ENCODE data around the gene ASXL1. TPM values are rescaled to one million over a fixed set of nuclear protein-coding genes. Genes with fewer than 3 reads are reported as not detected.
A peak's percentile ranks its signal among the peaks of the same experiment; 100 is the strongest.

ASXL1 gene
- total and polyA plus RNA-seq, 10 donors, result 14.1 to 149 (median 96.8) TPM

DNA sequence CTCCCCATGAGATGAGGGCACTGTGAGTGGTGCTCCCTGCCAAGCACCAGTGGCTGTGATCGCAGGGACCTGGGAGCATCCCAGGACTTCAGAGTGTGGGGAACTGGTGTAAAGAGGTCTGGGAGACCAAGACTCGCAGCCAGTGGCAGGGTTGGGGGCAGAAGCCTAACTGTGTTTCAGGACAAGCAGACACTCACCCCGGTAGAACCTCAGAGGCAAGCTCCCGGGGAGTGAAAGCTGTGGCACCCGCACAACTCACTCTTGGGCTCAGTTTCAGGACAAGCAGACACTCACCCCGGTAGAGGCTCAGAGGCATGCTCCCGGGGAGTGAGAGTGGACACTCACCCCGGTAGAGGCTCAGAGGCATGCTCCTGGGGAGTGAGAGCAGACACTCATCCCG lies 112.8 kb downstream of the ASXL1 start:
- WGBS, 5 donors, result 72 to 81% (median 78%) methylated on average over 9 of the region's 9 CpGs
- intact Hi-C loops (cut with DNase I; ENCODE audit: low total_unique reads), result no loop called here
- no peak for DNase-seq

DNA sequence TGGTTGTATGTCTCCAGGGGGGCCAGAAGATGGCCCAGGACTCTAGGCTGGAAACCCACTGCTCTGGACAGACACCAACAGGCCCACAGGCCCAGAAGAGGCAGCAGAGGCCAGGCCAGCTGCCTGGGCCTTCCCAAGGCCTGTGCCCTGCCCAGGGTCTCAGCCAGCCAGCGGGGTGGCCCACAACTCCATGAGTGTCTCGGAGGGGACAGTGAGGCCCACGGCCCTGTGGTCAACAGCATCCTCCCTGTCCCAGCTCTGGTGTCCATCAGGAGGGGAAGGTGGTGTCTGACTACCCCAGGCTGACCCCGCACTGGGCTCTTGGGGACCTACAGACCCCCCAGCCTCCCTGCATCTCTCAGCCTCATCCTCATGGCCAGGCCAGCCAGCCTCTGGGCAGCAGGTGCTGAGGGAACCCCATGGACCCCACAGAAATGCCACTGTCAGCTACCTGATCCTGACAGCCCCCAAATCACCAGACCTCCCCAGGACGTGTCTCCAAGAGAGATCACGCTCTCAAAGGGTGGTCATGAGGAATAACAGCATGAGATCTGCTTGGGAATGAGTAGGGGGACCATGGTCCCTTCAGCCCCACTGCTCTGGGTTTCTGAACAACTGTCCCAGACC lies 114.6 kb downstream of the ASXL1 start:
- peak overlapping the region; percentile 43 to 87 (median 78) for H3K27ac ChIP-seq
- intact Hi-C loops (cut with DNase I; ENCODE audit: low total_unique reads), result no loop called here
- 81 to 94% (median 90%) methylated on average over 3 to 6 of the region's 6 CpGs for WGBS, 5 donors
- H3K36me3 ChIP-seq, result peaks cover 0 to 43% (median 5%) of the 10 kb centered on the region in 6 donors
- H3K4me1 ChIP-seq, result peaks cover 46 to 100% (median 91%) of the 10 kb centered on the region in 6 donors
- DNase-seq, result no peak
- H3K27me3 ChIP-seq (replicated peaks in 1 of 7), result no peaks in the 10 kb centered on the region
- TF ChIP-seq POLR2AphosphoS5 (IDR thresholded peaks at IDR 0.05) (no peak), POLR2A (IDR thresholded peaks at IDR 0.05) (no peak)
- TF ChIP-seq, protein P1, sequence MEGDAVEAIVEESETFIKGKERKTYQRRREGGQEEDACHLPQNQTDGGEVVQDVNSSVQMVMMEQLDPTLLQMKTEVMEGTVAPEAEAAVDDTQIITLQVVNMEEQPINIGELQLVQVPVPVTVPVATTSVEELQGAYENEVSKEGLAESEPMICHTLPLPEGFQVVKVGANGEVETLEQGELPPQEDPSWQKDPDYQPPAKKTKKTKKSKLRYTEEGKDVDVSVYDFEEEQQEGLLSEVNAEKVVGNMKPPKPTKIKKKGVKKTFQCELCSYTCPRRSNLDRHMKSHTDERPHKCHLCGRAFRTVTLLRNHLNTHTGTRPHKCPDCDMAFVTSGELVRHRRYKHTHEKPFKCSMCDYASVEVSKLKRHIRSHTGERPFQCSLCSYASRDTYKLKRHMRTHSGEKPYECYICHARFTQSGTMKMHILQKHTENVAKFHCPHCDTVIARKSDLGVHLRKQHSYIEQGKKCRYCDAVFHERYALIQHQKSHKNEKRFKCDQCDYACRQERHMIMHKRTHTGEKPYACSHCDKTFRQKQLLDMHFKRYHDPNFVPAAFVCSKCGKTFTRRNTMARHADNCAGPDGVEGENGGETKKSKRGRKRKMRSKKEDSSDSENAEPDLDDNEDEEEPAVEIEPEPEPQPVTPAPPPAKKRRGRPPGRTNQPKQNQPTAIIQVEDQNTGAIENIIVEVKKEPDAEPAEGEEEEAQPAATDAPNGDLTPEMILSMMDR (IDR thresholded peaks at IDR 0.05 in 8 of 11, conservative IDR thresholded peaks at IDR 0.05 in 3 of 11), result no peak
- peak overlapping the region in 3 of 8 donors; percentile 16 to 42 (median 26) for H3K4me3 ChIP-seq
- H3K9me3 ChIP-seq, result no peaks in the 10 kb centered on the region

More for the DNA sequence above, 112.8 kb downstream of the ASXL1 start:
- Histone ChIP-seq H3K27me3 (replicated peaks in 1 of 7) (no peaks in the 10 kb centered on the region), H3K4me3 (no peak overlapping the region), H3K27ac (peak overlapping the region; percentile 18 to 80 (median 74)), H3K9me3 (no peaks in the 10 kb centered on the region), H3K4me1 (peaks cover 49 to 100% (median 89%) of the 10 kb centered on the region in 6 donors), H3K36me3 (peaks cover 0 to 54% (median 5%) of the 10 kb centered on the region in 6 donors)
- TF ChIP-seq POLR2AphosphoS5 (IDR thresholded peaks at IDR 0.05) (no peak), POLR2A (IDR thresholded peaks at IDR 0.05) (no peak)
- TF ChIP-seq, protein P1 (IDR thresholded peaks at IDR 0.05 in 8 of 11, conservative IDR thresholded peaks at IDR 0.05 in 3 of 11), result no peak

DNA sequence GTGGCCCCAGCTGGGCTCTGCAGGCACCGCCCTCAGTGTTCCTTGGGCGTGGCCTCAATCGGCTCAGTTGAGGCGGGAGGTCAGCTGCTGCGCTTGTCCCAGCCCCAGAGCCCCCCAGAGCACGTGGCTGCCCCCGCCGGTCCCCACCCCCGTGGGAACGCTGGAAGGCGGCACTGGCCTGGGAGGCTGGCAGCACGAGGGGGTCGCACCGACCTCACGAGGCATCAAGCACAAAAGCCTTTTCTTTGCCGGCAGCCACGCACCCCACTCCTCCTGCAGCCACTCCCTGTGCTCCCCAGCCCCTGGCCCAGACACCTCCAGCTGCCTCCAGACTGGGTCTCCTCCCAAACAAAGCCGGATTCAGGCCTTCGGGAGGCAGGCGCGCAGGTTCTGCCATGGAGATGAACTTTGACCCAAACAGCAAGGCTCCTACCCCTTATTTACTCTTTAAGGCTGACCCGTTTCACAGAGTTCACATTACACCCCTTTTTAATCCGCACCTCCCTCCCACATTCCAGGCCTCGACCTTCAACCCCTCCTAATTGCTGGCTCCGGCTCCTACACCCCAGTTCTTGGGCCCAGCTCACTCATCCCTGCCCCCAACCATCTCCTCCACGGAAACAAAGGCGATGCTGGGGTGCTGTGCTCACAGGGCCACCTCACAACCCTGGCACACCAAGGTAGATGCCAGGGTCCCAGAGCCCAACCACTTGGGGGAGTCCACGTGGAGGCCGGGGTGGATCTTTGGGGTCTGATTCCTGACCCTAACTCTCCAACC lies 115.3 kb downstream of the ASXL1 start:
- H3K27me3 ChIP-seq (replicated peaks in 1 of 7), result no peaks in the 10 kb centered on the region
- H3K36me3 ChIP-seq, result peaks cover 0 to 43% (median 5%) of the 10 kb centered on the region in 6 donors
- WGBS, 5 donors, result 56 to 70% (median 62%) methylated on average over 20 to 29 of the region's 29 CpGs
- DNase-seq, result no peak
- peaks cover 43 to 100% (median 89%) of the 10 kb centered on the region in 6 donors for H3K4me1 ChIP-seq
- peak overlapping the region in 6 of 8 donors; percentile 3 to 42 (median 16) for H3K4me3 ChIP-seq
- intact Hi-C loops (cut with DNase I; ENCODE audit: low total_unique reads), result no loop called here
- H3K9me3 ChIP-seq, result no peaks in the 10 kb centered on the region
- peak overlapping the region; percentile 58 to 87 (median 78) for H3K27ac ChIP-seq
- TF ChIP-seq, protein P1 (IDR thresholded peaks at IDR 0.05 in 8 of 11, conservative IDR thresholded peaks at IDR 0.05 in 3 of 11), result no peak
- TF ChIP-seq POLR2AphosphoS5 (IDR thresholded peaks at IDR 0.05) (no peak), POLR2A (IDR thresholded peaks at IDR 0.05) (no peak)
